HEK293T (cell line): ENCODE data around the gene ZNF740.

Experiments used
- CTBP1 ChIP-seq: fragments of 450-650 bp; IDR thresholded peaks from 2 replicates; pipeline ENCODE4 v1.6.1; 2016; ENCODE audit warnings: borderline replicate concordance
- LEF1 ChIP-seq: fragments of 450-650 bp; IDR thresholded peaks from 2 replicates; pipeline ENCODE4 v1.6.1; 2017; ENCODE audit warnings: mild to moderate bottlenecking, borderline replicate concordance
- NFRKB ChIP-seq: fragments of 450-650 bp; IDR thresholded peaks from 2 replicates; pipeline ENCODE4 v1.6.1; 2016; ENCODE audit warnings: mild to moderate bottlenecking, moderate library complexity
- SUZ12 ChIP-seq: fragments of 450-650 bp; IDR thresholded peaks from 2 replicates; pipeline ENCODE4 v1.6.1; 2016; ENCODE audit warnings: mild to moderate bottlenecking
- ZNF384 ChIP-seq: fragments of 450-650 bp; IDR thresholded peaks from 2 replicates; pipeline ENCODE4 v1.6.1; 2016

DNA sequence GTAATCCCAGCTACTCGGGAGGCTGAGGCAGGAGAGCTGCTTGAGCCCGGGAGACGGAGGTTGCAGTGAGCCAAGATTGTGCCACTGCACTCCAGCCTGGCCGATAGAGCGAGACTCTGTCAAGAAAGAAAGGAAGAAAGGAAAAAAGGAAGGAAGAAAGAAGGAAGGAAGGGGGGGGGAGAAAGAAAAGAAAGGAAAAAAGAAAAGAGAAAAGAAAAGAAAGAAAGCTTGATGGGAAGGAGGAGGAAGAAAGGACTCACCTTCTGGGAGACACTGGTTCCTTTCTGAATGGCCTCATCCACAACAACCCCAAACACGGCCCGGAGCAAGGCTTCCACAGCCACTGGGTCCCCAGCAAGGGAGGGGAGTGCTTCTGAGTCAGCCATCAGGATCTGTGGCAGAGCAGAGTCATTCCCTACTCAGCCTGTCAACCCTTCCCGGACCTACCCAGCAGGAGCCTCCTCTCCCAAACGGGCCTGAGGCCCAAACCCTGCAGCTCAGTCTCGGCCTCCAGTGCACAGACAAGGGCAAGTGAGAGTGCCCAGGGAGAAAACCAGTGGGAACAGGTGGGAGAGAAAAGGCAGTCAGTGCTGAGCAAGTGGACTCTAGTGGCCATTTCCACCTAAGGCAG lies 7.3 kb upstream of the ZNF740 start:
- TF ChIP-seq LEF1 = no peak
- no peak for TF ChIP-seq ZNF384
- TF ChIP-seq CTBP1 = no peak
- TF ChIP-seq NFRKB = no peak
- no peak for TF ChIP-seq SUZ12
